Measurements from ENCODE around the gene PLBD2.
A peak's percentile ranks its signal among the peaks of the same experiment; 100 is the strongest.

Gene PLBD2

GRCh38 chr12:113416091-113416754 lies 57.8 kb downstream of the PLBD2 start:
- DNase-seq, result no peak

- no peak for DNase-seq
Measured at GRCh38 chr12:113418213-113418879, 60.0 kb downstream of the PLBD2 start.

DNA sequence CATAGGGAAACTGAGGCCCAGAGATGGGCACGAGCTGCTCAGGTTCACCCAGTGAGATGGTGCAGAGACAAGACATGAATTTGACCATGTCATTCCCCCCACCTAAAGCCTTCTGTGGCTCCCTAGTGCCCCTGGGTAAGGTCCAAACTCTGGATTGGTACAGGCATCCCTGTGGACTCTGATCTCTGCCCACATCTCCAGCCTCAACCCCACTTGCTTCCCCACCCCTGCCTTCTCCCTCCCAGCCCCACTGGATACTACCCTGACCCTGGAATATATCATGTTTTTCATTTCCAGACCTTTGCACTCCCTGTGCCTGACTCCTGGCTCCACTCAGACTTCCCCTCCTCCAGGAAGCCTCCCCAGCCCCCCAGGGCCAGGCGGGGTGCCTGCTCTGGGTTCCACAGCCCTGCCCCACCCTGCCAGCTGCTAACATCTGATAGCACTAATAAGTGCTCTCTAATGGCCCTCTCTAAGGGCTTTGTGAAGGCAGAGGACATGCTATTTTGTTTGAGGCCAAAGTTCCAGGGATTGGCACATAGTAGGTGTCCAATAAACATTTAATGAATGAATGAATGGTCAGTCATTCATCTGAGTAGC lies 62.7 kb downstream of the PLBD2 start:
- DNase-seq, result no peak

GRCh38 chr12:113422030-113422885 lies 63.9 kb downstream of the PLBD2 start, which contains the start of gene SDSL:
Gene SDSL, plus strand, starts transcription at chr12:113422380. Its CDS starts 5,603 bp downstream, at chr12:113427983.
- DNase-seq, result peak; percentile 69

DNA sequence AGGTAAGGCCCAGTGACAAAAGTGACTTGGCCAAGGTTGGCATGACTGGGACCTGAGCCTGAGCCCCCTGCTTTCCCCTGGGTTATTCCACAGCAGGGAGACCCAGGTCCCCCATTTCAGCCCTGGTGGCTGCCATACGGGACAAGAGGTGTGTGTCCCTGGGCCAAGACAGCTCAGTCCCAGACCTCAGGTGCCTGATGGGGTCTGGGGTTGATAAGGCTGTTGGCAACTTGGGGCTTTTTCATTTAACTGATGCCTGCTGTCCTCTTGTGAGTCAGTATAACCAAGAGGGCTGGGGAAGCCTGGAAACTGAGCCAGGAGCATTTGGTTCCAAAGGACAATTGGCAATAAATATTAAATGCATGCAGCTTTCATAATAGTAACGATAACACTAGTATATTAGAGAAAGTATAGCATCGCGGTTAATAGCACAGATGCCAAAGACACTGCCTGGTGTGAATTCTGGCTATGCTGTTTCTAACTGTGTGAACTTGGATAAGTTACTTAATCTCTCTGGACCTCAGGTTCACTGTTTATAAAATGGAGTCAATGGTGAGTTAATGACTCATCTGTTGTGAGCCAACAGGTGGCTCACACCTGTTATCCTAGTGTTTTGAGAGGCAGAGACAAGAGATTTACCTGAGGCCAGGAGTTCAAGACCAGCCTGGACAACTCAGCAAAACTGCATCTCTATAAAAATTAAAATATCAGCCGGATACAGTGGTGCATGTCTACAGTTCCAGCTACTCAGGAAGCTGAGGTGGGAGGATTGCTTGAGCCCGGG lies 64.7 kb downstream of the PLBD2 start:
- DNase-seq, result no peak

GRCh38 chr12:113424456-113424855 lies 66.1 kb downstream of the PLBD2 start:
- DNase-seq, result no peak

DNA sequence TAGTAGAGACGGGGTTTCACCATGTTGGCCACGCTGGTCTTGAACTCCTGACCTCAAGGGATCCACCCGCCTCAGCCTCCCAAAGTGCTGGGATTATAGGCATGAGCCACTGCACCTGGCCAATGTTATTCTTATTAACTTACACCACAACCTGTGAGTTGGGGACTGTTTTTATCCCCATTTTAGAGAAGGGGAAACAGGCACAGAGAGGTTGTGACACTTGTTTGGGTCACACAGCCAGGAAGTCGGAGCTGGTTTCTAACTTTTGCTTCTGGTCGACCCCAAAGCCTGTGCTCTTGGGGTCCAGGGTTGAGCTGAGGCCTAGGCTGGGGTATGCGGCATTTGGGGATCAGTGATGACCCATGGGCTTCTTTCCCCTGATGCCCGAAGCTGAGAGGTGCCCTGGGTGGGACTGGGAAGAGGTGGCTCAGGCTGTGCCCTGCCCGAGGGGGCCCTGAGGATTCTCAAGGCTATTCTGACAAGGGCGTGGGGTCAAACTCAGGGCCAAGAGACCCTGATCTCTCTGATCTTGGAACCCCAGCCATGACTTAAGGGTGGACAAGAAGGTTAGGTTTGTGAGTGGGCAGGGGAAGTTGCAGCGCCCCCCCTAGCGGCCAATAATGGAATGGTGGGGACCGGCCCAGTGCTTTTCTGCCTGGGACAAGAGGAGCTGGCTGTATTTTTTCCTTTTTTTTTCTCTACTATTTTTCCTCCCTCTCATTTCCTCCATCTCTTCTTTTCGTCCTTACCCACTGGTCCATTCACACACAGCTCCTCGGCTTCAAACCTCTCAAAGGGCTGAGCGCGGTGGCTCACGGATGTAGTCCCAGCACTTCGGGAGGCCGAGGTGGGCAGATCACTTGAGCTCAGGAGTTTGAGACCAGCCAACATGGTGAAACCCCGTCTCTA lies 66.8 kb downstream of the PLBD2 start:
- DNase-seq, result peak; percentile 43

GRCh38 chr12:113425960-113426453 lies 67.6 kb downstream of the PLBD2 start:
- DNase-seq, result no peak

DNA sequence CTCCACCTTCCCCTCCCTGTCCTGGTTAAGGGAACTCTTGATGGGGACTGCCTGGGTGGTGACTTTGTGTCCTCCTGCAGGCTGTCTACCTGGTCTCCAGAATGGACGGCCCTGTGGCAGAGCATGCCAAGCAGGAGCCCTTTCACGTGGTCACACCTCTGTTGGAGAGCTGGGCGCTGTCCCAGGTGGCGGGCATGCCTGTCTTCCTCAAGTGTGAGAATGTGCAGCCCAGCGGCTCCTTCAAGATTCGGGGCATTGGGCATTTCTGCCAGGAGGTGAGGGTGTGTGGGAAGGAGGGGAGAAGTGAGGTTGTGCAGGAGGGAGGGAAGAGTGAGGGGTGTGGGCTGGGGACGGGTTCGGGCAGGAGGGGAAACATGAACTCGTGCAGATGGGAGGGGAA lies 69.5 kb downstream of the PLBD2 start:
- DNase-seq, result no peak

GRCh38 chr12:113428482-113428881 lies 70.1 kb downstream of the PLBD2 start:
- no peak for DNase-seq

DNA sequence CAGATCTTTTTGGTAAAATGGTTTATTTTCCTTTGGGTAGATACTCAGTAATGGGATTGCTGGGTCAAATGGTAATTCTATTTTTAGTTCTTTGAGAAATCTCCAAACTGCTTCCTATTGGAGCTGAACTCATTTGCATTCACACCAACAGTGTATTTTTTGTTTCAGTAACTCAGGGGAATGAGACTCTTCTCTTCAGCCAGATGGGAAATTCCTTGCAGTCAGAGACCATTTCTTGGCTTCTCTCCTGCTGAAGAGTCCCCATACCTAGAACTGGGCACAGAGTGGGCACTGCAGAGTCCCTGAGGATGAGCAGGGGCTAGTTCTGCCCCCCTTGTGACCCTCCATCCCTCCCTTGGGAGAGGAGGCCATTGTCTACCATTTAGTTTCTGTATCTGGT lies 74.6 kb downstream of the PLBD2 start:
- DNase-seq, result no peak

- no peak for DNase-seq
Measured at GRCh38 chr12:113435367-113435766, 77.0 kb downstream of the PLBD2 start.

GRCh38 chr12:113436586-113436985 lies 78.2 kb downstream of the PLBD2 start:
- no peak for DNase-seq

DNA sequence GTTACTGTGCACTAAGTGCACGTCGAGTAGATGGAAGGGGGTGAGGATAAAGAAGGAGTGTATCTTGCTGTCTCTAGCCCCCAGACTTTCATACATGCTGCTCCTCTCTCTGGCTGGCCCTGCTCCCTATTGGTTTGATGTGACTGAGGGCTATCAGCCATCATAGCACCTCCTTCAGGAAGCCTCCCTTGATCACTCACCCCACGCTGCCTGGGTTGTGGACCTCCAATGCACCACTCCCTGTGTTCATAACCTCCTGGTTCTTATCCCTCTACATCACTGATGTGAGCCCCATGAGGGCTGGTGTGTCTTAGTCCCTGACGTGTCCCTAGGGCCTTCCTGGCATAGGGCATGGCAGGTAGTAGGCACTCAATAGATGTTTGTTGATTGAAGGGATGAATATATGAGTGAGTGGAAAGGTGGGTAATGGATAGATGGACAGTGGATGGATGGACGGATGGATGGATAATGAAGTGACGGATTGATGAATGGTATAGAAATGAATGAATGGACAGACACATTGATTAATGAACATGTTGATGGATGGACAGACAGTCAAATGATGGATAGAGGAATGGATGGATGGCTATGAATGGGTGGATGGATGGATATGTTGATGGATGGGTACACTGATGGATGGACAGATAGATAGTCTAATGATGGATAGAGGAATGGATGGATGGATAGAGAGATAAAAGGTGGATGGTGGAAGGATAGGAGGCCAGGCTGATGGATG lies 78.8 kb downstream of the PLBD2 start:
- no peak for DNase-seq

- DNase-seq, result no peak
Measured at GRCh38 chr12:113437729-113438100, 79.3 kb downstream of the PLBD2 start.

DNA sequence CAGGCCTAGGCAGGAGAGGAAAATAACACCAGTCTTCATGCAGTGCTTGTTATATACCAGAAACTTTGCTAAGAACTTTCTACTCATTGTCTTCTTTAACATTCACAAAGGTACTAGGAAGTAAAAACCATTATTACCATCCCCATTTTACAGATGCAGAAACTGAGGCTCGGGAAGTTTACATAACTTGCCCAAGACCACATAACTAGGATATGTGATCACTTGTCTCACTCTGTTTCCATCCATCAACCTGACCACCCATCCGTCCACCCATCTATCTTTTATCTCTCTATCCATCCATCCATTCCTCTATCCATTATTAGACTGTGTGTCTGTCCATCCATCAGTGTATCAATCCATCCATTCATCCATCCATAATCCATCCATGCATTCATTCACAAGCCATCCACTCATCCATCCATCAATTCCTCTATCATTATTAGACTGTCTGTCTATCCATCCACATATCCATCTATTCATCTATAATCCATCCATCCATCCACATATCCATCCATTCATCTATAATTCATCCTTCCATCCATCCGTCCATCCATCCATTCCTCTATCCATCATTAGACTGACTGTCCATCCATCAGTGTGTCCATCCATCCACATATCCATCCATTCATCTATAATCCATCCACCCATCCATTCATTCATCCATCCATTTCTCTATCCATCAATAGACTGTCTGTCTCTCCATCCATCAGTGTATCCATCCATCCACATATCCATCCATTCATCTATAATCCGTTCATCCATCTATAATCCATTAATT lies 80.3 kb downstream of the PLBD2 start:
- no peak for DNase-seq

DNA sequence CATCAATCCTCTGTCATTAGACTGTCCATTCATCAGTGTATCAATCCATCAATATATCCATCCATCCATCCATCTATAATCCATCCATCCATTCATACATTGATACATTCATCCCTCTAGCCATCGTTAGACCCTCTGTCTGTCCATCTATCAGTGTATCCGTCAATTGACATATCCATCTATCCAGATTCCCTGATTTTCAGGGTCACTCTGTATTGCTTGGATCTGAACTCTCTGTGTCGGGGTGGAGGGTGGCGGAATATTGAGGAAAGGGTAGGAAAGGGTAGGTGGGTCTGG lies 80.9 kb downstream of the PLBD2 start:
- no peak for DNase-seq

- no peak for DNase-seq
Measured at GRCh38 chr12:113439606-113440030, 81.2 kb downstream of the PLBD2 start.

- DNase-seq, result no peak
Measured at GRCh38 chr12:113440336-113440735, 81.9 kb downstream of the PLBD2 start.

All from right kidney (tissue), 1 donor.